Measurements from ENCODE around the gene MAGEA11.
"Not testable (repeated sequence)": the region's sequence is repeated elsewhere in the genome, so short reads cannot be mapped to it uniquely, and the experiment has no call there.

The MAGEA11 gene, protein sequence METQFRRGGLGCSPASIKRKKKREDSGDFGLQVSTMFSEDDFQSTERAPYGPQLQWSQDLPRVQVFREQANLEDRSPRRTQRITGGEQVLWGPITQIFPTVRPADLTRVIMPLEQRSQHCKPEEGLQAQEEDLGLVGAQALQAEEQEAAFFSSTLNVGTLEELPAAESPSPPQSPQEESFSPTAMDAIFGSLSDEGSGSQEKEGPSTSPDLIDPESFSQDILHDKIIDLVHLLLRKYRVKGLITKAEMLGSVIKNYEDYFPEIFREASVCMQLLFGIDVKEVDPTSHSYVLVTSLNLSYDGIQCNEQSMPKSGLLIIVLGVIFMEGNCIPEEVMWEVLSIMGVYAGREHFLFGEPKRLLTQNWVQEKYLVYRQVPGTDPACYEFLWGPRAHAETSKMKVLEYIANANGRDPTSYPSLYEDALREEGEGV

GRCh38 chrX:149711545-149712236, at the start of gene MAGEA11:
TSS of gene MAGEA11 (plus strand) at chrX:149712060. CDS start at chrX:149713160, 1,100 bp downstream.
- no peak for DNase-seq

DNA sequence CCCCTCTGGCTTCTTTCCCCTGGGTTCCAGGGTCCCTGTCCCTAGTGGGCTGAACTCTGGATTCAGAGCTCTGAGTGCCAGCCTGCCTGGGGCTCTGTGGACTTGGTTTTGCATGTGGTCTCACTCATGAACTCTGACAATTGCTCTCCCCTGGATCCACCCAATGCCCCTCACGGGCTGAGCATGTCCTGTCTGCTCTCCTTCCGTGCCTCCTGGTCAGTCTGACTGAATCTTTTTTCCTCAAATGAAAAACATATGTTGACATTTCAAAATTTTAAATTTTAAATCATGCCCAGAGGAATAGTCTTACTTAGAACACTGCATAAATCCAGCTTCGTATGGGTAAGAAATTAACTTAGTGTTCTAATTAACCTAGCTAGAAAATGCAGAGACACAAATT, 36.8 kb upstream of the MAGEA11 start:
- not testable (repeated sequence) for DNase-seq

DNA sequence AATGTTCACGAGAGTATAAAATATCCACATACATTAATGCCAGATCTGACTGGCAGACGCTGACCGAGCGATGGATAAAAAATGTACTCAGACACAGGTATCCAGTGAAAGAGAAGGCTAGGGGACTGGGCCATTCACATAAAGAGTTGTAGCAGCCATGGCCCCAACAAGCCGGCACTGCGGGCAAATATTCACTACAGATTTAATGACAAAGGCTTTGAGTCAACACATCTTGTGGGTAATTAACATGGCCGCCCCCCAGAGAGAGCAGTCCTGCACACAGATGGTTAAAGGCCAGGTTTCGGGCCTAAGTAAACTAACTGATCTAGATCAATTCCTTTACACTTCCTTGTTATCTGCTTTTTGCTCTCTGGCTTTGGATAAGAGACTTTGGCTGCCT, 36.3 kb upstream of the MAGEA11 start:
- DNase-seq, result not testable (repeated sequence)

GRCh38 chrX:149679164-149679678, 32.6 kb upstream of the MAGEA11 start:
- DNase-seq, result not testable (repeated sequence)

GRCh38 chrX:149681182-149681581, 30.7 kb upstream of the MAGEA11 start:
- DNase-seq, result no peak

DNA sequence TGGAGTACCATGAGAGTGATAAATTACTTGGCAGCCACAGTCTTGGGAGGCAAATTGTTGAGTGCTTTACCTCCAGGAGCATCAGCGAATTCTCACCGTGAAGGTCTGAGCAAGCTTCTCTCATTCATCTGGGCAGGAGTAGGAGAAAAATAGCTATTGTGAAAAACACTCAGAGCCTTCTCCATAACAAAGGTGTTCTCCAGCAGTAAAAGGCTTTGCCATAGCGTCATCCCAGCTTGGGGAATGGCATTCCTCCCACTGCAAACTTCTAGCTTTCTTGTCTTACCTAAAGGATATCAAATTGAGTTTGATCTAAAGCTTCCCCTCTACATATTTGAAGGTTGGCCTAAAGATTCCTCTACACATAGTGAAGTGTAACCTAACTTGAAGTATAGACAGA, 29.8 kb upstream of the MAGEA11 start:
- DNase-seq, result no peak

GRCh38 chrX:149682956-149683947, 28.6 kb upstream of the MAGEA11 start:
- DNase-seq, result no peak

DNA sequence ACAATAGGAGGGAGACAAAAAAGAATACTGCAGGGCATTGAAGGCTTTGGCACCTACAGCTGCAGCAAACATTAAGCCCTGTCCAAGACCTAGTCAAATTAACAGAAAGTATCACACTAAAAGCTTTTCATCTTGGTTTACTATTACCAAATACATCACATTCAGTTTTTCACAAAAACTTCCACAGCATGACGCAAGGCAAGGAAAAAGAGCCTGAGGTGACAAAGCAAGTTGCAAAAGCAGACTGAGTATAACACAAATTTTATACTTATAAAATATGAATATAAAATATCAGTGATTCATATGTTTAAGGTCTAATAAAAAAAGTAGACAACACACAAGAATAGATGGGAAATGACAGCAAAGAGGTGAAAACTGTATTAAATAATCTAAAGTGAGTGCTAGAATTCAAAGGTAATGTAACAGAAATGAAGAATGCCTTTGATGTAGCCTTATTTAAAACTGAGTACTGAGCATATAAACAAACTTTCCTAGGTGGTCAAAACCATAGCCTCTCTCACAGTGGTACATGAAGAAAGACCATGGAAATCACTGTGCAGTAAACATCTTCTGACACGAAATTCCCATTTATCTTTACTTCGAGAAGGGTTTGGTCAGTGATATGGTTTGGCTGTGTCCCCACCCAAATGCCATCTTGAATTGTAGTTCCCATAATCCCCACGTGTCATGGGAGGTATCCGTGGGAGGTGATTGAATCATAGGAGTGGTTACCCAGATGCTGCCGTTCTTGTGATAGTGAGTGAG, 27.7 kb upstream of the MAGEA11 start:
- no peak for DNase-seq

- no peak for DNase-seq
Measured at GRCh38 chrX:149687991-149688390, 23.9 kb upstream of the MAGEA11 start.

DNA sequence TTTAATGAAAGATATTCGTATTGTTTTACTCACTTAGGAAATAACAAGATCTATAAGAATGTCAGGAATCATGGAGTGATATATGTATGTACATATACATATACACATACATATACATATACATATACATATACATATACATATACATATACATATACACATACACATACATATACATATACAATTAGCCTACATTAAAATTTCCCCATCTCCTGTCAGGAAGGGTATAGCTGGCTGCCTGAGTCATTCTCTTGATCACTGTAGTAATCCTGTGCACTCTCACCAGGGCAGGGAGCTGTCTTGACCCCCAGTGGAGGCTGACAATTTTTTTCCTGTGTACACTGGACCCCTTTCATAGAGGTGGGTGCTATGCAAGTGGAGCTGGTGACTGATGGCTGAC, 23.3 kb upstream of the MAGEA11 start:
- DNase-seq, result no peak

DNA sequence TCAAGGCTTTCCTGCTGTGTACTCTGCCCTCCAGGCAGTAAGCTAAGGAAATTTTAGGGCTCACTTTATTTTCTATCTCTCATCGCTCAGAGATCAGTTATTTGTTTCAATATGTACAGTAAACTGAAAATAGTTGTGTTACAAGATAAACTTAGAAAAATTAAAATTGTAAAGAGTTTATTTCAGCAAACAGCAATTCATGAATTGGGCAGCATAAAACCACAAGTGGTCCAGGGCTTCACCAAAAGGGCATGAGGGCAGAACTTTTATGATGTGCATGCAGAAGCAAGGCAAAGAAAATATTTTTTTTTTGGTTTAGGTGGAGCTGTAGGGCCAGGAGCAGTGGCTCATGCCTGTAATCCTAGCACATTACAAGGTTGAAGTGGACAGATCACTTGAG, 20.1 kb upstream of the MAGEA11 start:
- no peak for DNase-seq

DNA sequence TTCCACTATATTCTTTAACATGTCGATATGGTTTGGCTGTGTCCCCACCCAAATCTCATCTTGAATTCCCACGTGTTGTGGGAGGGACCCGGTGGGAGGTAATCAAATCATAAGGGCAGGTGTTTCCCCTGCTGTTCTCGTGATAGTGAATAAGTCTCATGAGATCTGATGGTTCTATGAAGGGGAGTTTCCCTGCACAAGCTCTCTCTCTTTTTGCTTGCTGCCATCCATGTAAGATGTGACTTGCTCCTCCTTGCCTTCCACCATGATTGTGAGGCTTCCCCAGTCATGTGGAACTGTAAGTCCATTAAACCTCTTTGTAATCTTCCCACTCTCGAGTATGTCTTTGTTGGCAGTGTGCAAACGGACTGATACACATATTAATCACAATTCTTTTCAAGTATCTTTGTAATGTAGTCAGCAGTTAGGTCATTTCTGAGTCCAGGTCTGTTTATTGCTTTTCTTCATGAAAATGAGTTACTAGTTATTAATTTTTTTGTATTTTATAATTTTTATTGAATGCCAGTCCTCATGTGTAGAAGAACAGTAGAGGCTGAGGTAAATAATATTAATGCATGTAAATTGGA, 19.1 kb upstream of the MAGEA11 start:
- not testable (repeated sequence) for DNase-seq

DNA sequence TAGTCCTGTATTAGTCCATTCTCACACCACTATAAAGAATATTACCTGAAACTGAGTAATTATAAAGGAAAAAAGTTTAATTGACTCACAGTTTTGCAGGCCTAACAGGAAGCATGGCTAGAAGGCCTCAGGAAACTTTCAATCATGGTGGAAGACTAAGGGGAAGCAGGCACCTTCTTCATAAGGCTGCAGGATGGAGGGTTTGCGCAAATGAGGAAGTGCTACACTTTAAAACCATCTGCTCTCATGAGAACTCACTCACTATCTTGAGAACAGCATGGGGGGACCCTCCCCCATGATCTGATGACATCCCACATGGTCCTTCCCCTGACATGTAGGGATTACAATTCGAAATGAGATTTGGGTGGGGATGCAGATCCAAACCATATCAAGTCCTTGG, 12.1 kb upstream of the MAGEA11 start:
- DNase-seq, result no peak

DNA sequence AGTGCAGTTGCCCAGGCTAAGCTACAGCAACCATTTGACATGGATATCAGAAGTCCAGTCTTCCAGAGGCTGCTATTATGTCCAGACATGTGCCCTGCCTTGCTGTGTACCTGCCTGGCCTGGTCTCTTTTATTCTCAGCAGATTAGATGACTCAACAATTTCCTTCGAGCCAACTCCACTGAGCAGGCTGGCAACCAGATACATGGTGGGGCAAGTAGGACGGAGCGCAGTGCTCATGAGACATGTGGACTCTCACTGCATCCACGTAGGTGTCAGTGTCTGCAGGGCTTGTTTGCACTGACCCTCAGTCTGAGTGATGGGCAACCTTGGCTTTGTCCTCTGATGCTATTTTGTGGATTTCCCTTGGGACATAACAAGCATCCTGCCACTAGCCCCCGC, 7.2 kb upstream of the MAGEA11 start:
- DNase-seq, result no peak

- DNase-seq, result no peak
Measured at GRCh38 chrX:149707147-149707901, 4.5 kb upstream of the MAGEA11 start.

GRCh38 chrX:149712831-149713230, 971 bp downstream of the MAGEA11 start:
- DNase-seq, result no peak

DNA sequence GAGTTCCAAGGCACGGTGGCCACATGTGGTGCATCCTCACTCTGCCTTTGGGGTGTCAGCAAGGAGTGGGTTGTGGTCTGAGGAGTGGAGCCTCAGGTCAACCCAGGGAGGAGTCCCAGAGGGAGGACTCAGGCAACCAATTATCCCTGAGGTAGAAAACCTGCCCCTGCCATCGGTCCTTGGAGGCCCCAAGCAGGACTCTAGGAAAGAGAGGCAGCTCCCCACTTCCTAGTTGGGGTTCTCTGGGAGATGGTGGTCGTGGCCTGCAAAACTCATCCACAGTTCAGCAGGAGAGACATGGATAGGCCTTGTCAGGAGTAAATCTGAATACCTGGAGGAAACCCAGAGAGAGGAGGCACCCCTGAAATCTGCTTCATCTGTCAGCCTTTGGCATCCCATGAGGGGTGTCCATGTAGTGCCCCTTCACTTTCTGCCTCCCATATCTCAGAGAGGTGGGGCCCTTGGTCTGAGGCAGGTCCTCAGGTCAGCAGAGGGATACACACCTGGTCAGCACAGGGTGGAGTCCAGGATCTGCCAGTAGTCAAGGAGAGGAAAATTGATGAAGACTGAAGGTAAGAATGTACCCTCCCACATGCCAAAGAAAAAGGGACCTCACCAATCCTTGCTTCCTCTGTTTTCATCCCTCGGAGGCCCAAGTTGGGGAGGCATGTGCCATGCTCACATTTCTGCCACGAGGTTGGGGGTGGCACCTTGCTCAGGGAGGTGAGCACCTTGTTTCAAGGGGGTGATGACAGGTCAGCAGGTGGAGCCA, 1.6 kb downstream of the MAGEA11 start:
- no peak for DNase-seq

DNA sequence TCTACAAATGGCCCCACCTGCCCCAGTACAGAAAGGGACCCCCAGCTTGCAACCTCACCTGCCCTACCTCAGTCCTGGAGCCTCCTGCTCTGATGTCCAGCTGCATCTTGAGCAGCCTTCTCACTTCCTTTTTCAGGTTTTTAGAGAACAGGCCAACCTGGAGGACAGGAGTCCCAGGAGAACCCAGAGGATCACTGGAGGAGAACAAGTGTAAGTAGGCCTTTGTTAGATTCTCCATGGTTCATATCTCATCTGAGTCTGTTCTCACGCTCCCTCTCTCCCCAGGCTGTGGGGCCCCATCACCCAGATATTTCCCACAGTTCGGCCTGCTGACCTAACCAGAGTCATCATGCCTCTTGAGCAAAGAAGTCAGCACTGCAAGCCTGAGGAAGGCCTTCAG, 3.6 kb downstream of the MAGEA11 start:
- no peak for DNase-seq

DNA sequence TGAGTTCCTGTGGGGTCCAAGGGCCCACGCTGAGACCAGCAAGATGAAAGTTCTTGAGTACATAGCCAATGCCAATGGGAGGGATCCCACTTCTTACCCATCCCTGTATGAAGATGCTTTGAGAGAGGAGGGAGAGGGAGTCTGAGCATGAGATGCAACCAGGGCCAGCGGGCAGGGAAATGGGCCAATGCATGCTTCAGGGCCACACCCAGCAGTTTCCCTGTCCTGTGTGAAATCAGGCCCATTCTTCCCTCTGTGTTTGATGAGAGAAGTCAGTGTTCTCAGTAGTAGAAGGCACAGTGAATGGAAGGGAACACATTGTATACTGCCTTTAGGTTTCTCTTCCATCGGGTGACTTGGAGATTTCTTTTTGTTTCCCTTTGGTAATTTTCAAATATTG, 4.8 kb downstream of the MAGEA11 start:
- DNase-seq, result no peak

DNA sequence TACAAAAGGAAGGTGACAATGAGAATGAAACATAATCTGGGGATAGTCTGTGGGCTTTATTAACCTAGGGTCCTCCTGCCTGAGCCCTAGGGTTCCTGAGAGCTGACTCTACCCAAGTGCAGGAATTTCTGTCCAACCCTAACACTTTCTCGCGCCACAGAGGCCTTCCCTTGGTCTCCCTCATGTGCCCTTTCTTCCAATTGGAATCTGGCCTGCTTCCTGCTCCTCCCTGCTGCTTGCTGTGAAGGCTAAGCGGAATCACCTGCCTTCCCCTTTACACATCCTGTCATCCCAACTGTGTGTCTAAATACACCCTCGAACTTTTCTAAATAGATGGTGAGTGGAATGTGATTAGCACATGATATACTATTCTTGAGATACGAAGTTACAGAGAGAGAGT, 5.9 kb downstream of the MAGEA11 start:
- DNase-seq, result no peak
